Stimulated activated CD8-positive, alpha-beta memory T cell treated with anti-CD3 and anti-CD28 coated beads, Interleukin-4, amount 100 ng/mL, for 1 hour (primary cell): ENCODE results near the gene SMARCD1.

ENCODE experiments used
- DNase-seq, 2 donors: peaks; one replicate each; pipeline ENCODE4 v3.0.0-alpha.2; 2020; ENCODE audit warnings: low read depth in 2 of 2, low spot score in 1 of 2

Gene SMARCD1

GRCh38 chr12:50057000-50057841 is 27.9 kb upstream of the SMARCD1 start, which contains the start of gene ASIC1:
ASIC1 (plus strand) TSS chr12:50057596; CDS start chr12:50058767, 1,171 bp downstream.
- DNase-seq = no peak

- DNase-seq = no peak
Measured at GRCh38 chr12:50057896-50058670, 27.1 kb upstream of the SMARCD1 start.

- DNase-seq = no peak
Measured at GRCh38 chr12:50058743-50059312, 26.3 kb upstream of the SMARCD1 start.

- DNase-seq = peak in 1 of 2 donors; percentile 23
Measured at GRCh38 chr12:50059440-50060119, 25.6 kb upstream of the SMARCD1 start.

GRCh38 chr12:50060120-50060468 is 25.0 kb upstream of the SMARCD1 start:
- no peak for DNase-seq

GRCh38 chr12:50061171-50061570 is 24.0 kb upstream of the SMARCD1 start:
- DNase-seq = no peak

GRCh38 chr12:50061946-50062686 is 23.0 kb upstream of the SMARCD1 start:
- DNase-seq = no peak

GRCh38 chr12:50062728-50063460 is 22.2 kb upstream of the SMARCD1 start:
- no peak for DNase-seq

GRCh38 chr12:50065726-50066310 is 19.3 kb upstream of the SMARCD1 start:
- no peak for DNase-seq

- DNase-seq = no peak
Measured at GRCh38 chr12:50066402-50066801, 18.7 kb upstream of the SMARCD1 start.

GRCh38 chr12:50069069-50069468 is 16.1 kb upstream of the SMARCD1 start:
- no peak for DNase-seq

GRCh38 chr12:50069539-50069938 is 15.6 kb upstream of the SMARCD1 start:
- no peak for DNase-seq

- DNase-seq = peak; percentile 39 to 48
Measured at GRCh38 chr12:50070314-50071060, 14.7 kb upstream of the SMARCD1 start.

GRCh38 chr12:50072198-50072907 is 12.8 kb upstream of the SMARCD1 start:
- DNase-seq = no peak

- DNase-seq = no peak
Measured at GRCh38 chr12:50073206-50073605, 11.9 kb upstream of the SMARCD1 start.

- no peak for DNase-seq
Measured at GRCh38 chr12:50073712-50074111, 11.4 kb upstream of the SMARCD1 start.

- DNase-seq = peak; percentile 59 to 60
Measured at GRCh38 chr12:50074936-50075807, 10.0 kb upstream of the SMARCD1 start.
